Hepatocyte (in vitro differentiated cells): ENCODE data around the gene GNG10.

ENCODE experiments used
- EZH2phosphoT487 ChIP-seq: fragments of 200-600 bp; sonication (generic); IDR thresholded peaks from one replicate; pipeline ENCODE4 v1.6.1; 2018; ENCODE audit warnings: antibody characterized with exemption, mild to moderate bottlenecking, low read depth, moderate library complexity; ENCODE audit not compliant: unreplicated experiment, severe bottlenecking
- TF ChIP-seq, protein P1 (sequence below): fragments of 200-600 bp; sonication (generic); IDR thresholded peaks from 2 replicates; pipeline ENCODE4 v1.5.1; 2016; ENCODE audit warnings: antibody characterized with exemption, mild to moderate bottlenecking; ENCODE audit not compliant: poor library complexity

DNA sequence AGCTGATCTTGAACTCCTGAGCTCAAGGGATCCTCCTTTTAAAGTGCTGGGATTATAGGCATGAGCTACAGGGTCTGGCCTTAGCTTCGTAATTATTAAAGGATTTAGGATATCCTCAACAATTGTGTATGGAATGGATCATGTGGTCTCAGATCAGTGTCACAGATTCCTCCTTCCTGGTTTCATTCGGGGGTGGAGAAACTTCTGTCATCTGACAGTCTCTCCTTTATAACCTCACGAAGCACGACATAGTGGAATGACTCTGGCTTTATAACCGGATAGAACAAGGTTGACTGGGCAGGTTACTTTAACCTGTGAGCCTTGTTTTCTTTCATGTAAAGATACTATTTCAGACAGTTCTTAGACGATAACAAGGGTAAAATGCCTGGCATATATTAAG is 4.4 kb upstream of the GNG10 start:
- TF ChIP-seq EZH2phosphoT487 = no peak
- TF ChIP-seq, protein P1, sequence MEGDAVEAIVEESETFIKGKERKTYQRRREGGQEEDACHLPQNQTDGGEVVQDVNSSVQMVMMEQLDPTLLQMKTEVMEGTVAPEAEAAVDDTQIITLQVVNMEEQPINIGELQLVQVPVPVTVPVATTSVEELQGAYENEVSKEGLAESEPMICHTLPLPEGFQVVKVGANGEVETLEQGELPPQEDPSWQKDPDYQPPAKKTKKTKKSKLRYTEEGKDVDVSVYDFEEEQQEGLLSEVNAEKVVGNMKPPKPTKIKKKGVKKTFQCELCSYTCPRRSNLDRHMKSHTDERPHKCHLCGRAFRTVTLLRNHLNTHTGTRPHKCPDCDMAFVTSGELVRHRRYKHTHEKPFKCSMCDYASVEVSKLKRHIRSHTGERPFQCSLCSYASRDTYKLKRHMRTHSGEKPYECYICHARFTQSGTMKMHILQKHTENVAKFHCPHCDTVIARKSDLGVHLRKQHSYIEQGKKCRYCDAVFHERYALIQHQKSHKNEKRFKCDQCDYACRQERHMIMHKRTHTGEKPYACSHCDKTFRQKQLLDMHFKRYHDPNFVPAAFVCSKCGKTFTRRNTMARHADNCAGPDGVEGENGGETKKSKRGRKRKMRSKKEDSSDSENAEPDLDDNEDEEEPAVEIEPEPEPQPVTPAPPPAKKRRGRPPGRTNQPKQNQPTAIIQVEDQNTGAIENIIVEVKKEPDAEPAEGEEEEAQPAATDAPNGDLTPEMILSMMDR = no peak
